GM23248 (cell line): ENCODE results near the gene AGMO.

Experiments
- EZH2 ChIP-seq: fragments of 200-600 bp; sonication (generic); IDR thresholded peaks from 2 replicates; pipeline ENCODE4 v1.6.1; 2018; ENCODE audit warnings: antibody characterized with exemption, mild to moderate bottlenecking; ENCODE audit not compliant: insufficient read depth, poor library complexity, severe bottlenecking
- EZH2phosphoT487 ChIP-seq: fragments of 200-600 bp; sonication (generic); IDR thresholded peaks from 2 replicates; pipeline ENCODE4 v1.6.1; 2018; ENCODE audit warnings: antibody characterized with exemption, moderate library complexity, mild to moderate bottlenecking, low read depth; ENCODE audit not compliant: insufficient read depth

DNA sequence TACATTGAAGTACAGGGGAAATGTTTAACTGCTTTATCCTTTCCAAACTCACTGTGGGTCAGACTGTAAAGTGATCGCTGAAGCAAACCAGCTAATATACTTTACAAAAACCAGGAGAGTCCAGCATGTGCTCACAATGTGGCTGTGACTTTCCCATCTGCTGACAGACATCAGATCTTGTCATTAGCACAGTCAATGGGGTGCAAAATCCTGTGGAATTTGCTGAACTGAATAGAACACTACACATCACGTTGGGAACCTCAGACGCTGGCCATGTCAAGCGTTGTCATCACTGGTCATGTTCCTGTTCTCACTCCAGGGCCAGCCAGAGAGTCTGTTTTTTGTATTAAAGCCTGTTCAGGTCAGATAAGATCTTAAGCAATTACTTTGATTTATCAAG, 83.4 kb downstream of the AGMO start:
- TF ChIP-seq EZH2 (no peak), EZH2phosphoT487 (no peak)
